Astrocyte of the cerebellum (primary cell): Measurements from ENCODE around the gene TFEB.
A peak's percentile ranks its signal among the peaks of the same experiment; 100 is the strongest.

Experiments
- DNase-seq: peaks from one replicate; pipeline ENCODE4 v3.0.0-alpha.2; 2011; ENCODE audit warnings: low read depth
- H3K4me3 ChIP-seq: 2 replicates; pipeline ENCODE4 v1.5.1; 2011; ENCODE audit warnings: mild to moderate bottlenecking, low read depth, low read length, moderate library complexity
- in situ Hi-C: cut with HindIII; loops from 2 replicates; pipeline ENCODE4 v1.10.0; 2017; ENCODE audit warnings: low sequenced_read_pairs
- TF ChIP-seq, protein P1 (sequence below): IDR thresholded peaks from 2 replicates; pipeline ENCODE4 v1.5.1; 2012; ENCODE audit warnings: low read length, low read depth, moderate library complexity, mild to moderate bottlenecking; ENCODE audit errors: missing control alignments

Gene TFEB

GRCh38 chr6:41737591-41738130 lies 2.3 kb upstream of the TFEB start:
- TF ChIP-seq, protein P1, sequence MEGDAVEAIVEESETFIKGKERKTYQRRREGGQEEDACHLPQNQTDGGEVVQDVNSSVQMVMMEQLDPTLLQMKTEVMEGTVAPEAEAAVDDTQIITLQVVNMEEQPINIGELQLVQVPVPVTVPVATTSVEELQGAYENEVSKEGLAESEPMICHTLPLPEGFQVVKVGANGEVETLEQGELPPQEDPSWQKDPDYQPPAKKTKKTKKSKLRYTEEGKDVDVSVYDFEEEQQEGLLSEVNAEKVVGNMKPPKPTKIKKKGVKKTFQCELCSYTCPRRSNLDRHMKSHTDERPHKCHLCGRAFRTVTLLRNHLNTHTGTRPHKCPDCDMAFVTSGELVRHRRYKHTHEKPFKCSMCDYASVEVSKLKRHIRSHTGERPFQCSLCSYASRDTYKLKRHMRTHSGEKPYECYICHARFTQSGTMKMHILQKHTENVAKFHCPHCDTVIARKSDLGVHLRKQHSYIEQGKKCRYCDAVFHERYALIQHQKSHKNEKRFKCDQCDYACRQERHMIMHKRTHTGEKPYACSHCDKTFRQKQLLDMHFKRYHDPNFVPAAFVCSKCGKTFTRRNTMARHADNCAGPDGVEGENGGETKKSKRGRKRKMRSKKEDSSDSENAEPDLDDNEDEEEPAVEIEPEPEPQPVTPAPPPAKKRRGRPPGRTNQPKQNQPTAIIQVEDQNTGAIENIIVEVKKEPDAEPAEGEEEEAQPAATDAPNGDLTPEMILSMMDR: no peak
- no peak for DNase-seq
- H3K4me3 ChIP-seq: no peak overlapping the region
- in situ Hi-C loops: no loop called here

- TF ChIP-seq, protein P1: no peak
- H3K4me3 ChIP-seq: no peak overlapping the region
- no peak for DNase-seq
- in situ Hi-C loops: no loop called here
Observed at GRCh38 chr6:41736800-41737555, 1.6 kb upstream of the TFEB start.

DNA sequence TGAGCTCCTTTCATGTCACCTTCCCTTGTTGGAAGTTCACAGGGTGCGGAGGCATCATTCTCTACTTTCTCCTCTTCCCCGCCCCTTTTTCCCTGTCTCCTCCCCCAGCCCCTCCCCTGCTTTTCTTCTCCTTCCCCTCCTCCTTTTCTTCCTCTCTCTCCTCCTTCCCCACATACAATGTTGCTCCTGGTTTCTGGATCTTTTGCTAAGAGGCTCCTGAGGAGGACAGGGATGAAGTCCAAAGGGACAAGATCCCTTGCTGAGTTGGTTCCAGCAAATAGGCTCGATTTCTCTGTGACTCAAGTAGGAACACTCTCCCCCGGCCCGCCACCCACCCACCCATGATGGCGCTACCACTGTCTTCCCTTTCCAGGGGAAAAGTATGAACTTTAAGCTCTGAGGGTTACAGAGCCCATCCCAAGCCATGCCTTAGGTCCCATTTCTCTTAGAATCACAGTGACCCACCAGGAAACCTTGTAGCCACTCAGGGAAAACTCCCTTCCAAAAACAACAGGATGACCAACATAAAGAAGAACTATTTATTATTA lies 852 bp upstream of the TFEB start:
- H3K4me3 ChIP-seq: no peak overlapping the region
- TF ChIP-seq, protein P1: no peak
- in situ Hi-C loops: no loop called here
- DNase-seq: no peak

DNA sequence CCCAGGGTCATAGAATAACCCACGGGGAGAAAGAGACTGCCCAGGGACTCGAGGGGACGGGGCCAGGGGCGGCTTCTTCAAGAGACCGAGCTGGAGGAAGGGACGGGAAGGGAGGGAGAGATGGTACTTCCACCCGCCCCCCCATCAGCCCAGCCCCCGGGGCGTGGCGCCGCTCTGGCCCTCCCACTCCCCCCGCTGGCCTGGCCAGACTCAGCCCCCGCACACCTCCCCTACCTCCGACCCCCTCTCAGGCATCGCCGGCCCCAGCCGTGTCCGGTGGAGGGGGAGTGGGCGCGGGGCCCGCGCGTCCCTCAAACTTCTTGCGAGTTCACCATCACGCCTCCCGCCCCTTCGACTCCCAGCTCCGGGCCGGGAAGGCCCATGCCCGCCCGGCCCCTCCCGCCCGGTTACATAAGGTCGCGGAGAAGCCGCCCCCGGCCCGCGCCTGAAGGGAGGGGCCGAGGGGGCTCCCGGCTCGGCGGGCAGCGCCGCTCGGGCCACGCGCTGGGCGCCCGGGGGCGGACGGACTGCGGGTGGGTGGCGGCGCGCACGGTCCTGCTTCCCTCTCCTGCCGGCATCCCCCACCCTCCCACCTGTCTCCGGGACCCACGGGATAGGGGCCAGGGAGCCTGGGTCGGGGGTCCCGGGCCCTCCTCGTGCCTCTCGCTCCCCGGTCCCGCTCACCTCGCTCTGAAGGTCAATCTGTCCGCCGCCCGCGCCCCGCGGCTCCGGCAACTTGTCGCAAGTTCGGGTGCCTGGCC lies 562 bp downstream of the TFEB start:
- TF ChIP-seq, protein P1: no peak
- DNase-seq: peak; percentile 33
- H3K4me3 ChIP-seq: peak overlapping the region; percentile 55
- in situ Hi-C loops: no loop called here

GRCh38 chr6:41733707-41734665 lies 1.4 kb downstream of the TFEB start:
- TF ChIP-seq, protein P1: no peak
- in situ Hi-C loops: no loop called here
- H3K4me3 ChIP-seq: peak overlapping the region; percentile 55
- no peak for DNase-seq

GRCh38 chr6:41733360-41733706 lies 2.1 kb downstream of the TFEB start:
- TF ChIP-seq, protein P1: no peak

More at GRCh38 chr6:41733360-41733706, 2.1 kb downstream of the TFEB start:
- in situ Hi-C loops: no loop called here
- DNase-seq: no peak
- H3K4me3 ChIP-seq: peak overlapping the region; percentile 55
